Measurements from ENCODE around the gene CFAP74. TPM values are rescaled to one million over a fixed set of nuclear protein-coding genes. Genes with fewer than 3 reads are reported as not detected.

The CFAP74 gene
- total RNA-seq, 4 donors from 2014 or later, result not detected

DNA sequence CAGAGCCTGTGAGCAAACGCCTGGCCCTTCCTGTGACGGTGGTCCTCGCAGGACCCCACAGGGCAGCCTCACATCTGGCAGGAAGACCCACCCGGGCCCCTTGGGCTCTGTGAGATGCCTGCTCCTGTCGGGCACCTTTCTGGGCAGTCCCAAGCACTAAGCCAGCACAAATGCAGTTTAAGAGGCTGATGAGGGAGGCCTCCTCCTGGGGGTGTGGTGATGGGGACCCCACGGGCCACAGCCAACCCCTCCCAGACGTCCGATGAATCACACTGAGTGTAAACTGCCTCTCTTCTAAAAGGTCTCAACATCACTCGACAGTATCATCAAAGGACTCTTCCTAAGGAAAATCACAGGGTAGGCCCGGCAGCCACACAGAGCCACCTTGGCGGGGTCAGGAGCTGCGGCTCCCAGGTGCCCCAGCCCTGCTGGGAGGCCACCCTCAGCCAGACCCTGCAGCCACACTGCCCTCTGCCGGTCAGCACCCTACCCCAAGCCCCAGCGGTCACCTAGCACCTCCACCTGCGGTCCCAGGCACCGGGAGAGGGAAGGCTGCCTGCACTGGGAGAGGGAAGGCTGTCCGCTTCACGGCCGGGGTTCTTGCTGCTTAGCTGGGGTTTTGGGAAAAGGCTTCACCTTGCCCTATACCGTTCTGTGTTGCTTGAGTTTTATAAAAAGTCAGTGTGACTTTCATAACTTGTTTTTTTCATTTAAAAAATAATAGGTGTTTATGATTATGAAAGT, 42.8 kb upstream of the CFAP74 start:
- no peak for TF ChIP-seq POLR2A (IDR thresholded peaks at IDR 0.05)
- TF ChIP-seq, protein P1, sequence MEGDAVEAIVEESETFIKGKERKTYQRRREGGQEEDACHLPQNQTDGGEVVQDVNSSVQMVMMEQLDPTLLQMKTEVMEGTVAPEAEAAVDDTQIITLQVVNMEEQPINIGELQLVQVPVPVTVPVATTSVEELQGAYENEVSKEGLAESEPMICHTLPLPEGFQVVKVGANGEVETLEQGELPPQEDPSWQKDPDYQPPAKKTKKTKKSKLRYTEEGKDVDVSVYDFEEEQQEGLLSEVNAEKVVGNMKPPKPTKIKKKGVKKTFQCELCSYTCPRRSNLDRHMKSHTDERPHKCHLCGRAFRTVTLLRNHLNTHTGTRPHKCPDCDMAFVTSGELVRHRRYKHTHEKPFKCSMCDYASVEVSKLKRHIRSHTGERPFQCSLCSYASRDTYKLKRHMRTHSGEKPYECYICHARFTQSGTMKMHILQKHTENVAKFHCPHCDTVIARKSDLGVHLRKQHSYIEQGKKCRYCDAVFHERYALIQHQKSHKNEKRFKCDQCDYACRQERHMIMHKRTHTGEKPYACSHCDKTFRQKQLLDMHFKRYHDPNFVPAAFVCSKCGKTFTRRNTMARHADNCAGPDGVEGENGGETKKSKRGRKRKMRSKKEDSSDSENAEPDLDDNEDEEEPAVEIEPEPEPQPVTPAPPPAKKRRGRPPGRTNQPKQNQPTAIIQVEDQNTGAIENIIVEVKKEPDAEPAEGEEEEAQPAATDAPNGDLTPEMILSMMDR (IDR thresholded peaks at IDR 0.05), result peak; percentile 62 to 86 (median 72)
- TF ChIP-seq EP300 (IDR thresholded peaks at IDR 0.05; ENCODE audit: low read depth), result no peak
- no peak for TF ChIP-seq POLR2AphosphoS5 (IDR thresholded peaks at IDR 0.05)
- 20 to 28% methylated on average over 1 to 17 of the region's 20 CpGs for whole genome bisulfite sequencing, 2 donors (ENCODE audit: low coverage in 1 of 2)
- in situ Hi-C loops (cut with MboI; ENCODE audit: low pct_ligation_motif_present in 1 of 4, low pct_unique_long_range_greater_than_20kb in 1 of 4, low sequenced_read_pairs in 3 of 4), result loop anchor here in 3 of 4 donors (10.0 kb wide), 2 partner anchors 82 to 92 kb away; no protein-coding TSS in a partner anchor
- intact Hi-C loops (cut with DNase I; ENCODE audit: low total_unique reads), result no loop called here
- peaks cover 21 to 59% (median 56%) of the 10 kb centered on the region in 4 donors for H3K4me1 ChIP-seq
- peak overlapping the region; percentile 66 to 86 (median 70) for H3K27ac ChIP-seq
- no peak overlapping the region for H3K4me3 ChIP-seq
- peak; percentile 88 for DNase-seq
- H3K36me3 ChIP-seq, result no peaks in the 10 kb centered on the region
- H3K9me3 ChIP-seq, result no peaks in the 10 kb centered on the region
- peaks cover 43% of the 10 kb centered on the region for H3K27me3 ChIP-seq

DNA sequence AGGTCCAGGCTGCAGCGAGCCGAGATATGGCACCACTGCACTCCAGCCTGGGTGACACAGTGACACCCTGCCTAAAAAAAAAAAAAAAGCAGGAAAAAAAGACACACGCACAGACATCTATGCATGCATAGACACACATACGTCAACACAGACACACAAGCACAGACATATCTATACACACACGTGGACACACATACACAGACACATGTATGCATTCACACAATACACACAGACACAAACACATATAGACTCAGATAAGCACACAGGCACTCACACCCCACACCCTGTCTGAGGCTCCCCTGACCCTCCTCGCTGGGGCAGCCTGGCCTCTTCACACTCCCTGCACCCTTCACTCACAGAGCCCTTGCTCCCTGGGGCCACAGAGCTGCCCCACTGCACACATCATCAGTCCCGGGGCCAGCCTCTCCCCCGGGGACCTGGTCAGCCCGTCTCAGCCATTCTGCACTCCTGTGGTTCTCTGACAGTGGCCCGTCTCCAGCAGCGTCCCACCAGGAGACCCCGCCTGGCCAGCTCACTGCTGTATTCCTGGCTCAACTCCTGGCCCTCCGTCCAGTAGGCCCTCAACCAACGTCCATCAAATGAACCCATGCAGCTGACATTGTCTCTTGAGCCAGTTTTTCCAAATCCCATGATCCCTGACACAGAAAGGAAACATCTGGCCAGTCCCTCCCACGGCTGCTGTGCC, 42.0 kb upstream of the CFAP74 start:
- peaks cover 21 to 54% (median 51%) of the 10 kb centered on the region in 4 donors for H3K4me1 ChIP-seq
- no peak for DNase-seq
- H3K9me3 ChIP-seq, result no peaks in the 10 kb centered on the region
- intact Hi-C loops (cut with DNase I; ENCODE audit: low total_unique reads), result no loop called here
- WGBS, 2 donors (ENCODE audit: low coverage in 1 of 2), result 60 to 70% methylated on average over 3 to 15 of the region's 15 CpGs
- no peaks in the 10 kb centered on the region for H3K36me3 ChIP-seq
- peak overlapping the region in 2 of 4 donors; percentile 70 to 86 for H3K27ac ChIP-seq
- H3K4me3 ChIP-seq, result no peak overlapping the region
- peaks cover 36% of the 10 kb centered on the region for H3K27me3 ChIP-seq
- in situ Hi-C loops (cut with MboI; ENCODE audit: low pct_ligation_motif_present in 1 of 4, low pct_unique_long_range_greater_than_20kb in 1 of 4, low sequenced_read_pairs in 3 of 4), result loop anchor here in 3 of 4 donors (10.0 kb wide), 2 partner anchors 81 to 91 kb away; no protein-coding TSS in a partner anchor
- TF ChIP-seq POLR2AphosphoS5 (IDR thresholded peaks at IDR 0.05), result no peak
- TF ChIP-seq EP300 (IDR thresholded peaks at IDR 0.05; ENCODE audit: low read depth), result no peak
- TF ChIP-seq POLR2A (IDR thresholded peaks at IDR 0.05), result no peak
- TF ChIP-seq, protein P1 (IDR thresholded peaks at IDR 0.05), result no peak

DNA sequence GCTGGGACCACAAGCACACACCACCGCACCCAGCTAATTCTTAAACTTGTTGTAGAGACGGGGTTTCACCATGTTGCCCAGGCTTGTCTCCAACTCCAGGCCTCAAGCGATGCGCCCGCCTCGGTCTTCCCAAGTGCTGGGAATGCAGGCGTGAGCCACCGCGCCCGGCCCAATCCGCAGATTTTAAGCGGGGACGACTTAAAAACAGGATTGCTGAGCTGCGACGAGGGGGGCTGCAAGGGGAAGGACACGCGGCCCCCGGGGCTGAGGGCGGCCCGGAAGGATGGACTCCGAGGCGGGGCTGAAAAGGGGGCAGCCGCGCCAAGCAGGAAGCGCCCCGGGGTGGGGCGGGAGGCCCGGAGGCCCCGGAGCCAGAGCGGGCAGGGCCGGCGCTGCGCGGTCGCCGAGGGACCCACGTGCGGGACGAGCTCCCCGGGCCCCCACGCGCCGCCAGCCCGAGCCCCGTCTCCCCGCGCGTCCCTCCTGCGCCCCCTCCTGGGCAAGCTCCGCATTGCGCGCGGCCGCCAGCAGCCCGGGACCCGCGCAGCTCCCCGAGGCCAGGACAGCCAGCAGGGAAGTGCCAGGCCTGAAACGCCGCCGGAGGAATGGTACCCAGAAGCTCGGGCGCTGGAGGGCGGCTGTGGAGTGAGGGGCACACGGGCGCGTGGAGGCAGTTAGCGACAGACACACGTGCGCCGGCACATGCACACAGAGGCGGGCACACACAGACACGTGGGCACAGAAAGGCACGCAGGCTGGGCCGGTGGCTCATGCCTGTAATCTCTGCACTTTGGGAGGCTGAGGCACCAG, 41.1 kb upstream of the CFAP74 start:
- H3K4me1 ChIP-seq, result peaks cover 21 to 53% (median 50%) of the 10 kb centered on the region in 4 donors
- TF ChIP-seq, protein P1 (IDR thresholded peaks at IDR 0.05), result peak; percentile 58 to 89 (median 89)
- TF ChIP-seq POLR2A (IDR thresholded peaks at IDR 0.05), result no peak
- no peaks in the 10 kb centered on the region for H3K9me3 ChIP-seq
- in situ Hi-C loops (cut with MboI; ENCODE audit: low pct_ligation_motif_present in 1 of 4, low pct_unique_long_range_greater_than_20kb in 1 of 4, low sequenced_read_pairs in 3 of 4), result loop anchor here in 3 of 4 donors (10.0 kb wide), 2 partner anchors 80 to 90 kb away; no protein-coding TSS in a partner anchor
- no peak overlapping the region for H3K27ac ChIP-seq
- 17% methylated on average over 48 of the region's 75 CpGs; no CpG with 5 or more reads in 1 of the 2 donors for WGBS, 2 donors (ENCODE audit: low coverage in 1 of 2)
- peak overlapping the region in 2 of 4 donors; percentile 27 to 28 for H3K4me3 ChIP-seq
- no peaks in the 10 kb centered on the region for H3K36me3 ChIP-seq
- intact Hi-C loops (cut with DNase I; ENCODE audit: low total_unique reads), result no loop called here
- peak; percentile 79 for DNase-seq
- peaks cover 28% of the 10 kb centered on the region for H3K27me3 ChIP-seq

Data from transverse colon (tissue), 4 donors.